Cardiac septum (tissue), 1 donor: ENCODE data around the gene ZNF688. TPM values are rescaled to one million over a fixed set of nuclear protein-coding genes. Genes with fewer than 3 reads are reported as not detected.
A peak's percentile ranks its signal among the peaks of the same experiment; 100 is the strongest.
"Not testable (repeated sequence)": the region's sequence is repeated elsewhere in the genome, so short reads cannot be mapped to it uniquely, and the experiment has no call there.

ENCODE experiments used
- DNase-seq: peaks from one replicate; pipeline ENCODE4 v3.0.0-alpha.2; 2020; ENCODE audit warnings: low spot score
- intact Hi-C: fragments of 100-400 bp; cut with DNase I; formaldehyde crosslinking; loops from one replicate; pipeline ENCODE4 v1.14.0; 2022
- total RNA-seq: library from RNA; stranded (reverse); fragmentation: NEBNext Ultra II Directional; extraction: Animal tissue kit (Norgen Biotek cat#: 25700); gene quantifications from one replicate; pipeline ENCODE4 v1.2.1, GENCODE V29; 2021
- donor health status: DM: no; HTN: no; CAD: no.

The ZNF688 gene
- total RNA-seq, 1 donor from 2014 or later: 12.1 TPM

- intact Hi-C loops, DNase-seq: not testable (repeated sequence)
Measured at GRCh38 chr16:30589582-30589981, 18.1 kb upstream of the ZNF688 start.

GRCh38 chr16:30588651-30589050 lies 17.1 kb upstream of the ZNF688 start:
- intact Hi-C loops: no loop called here

GRCh38 chr16:30585400-30586191 lies 14.1 kb upstream of the ZNF688 start, which contains the start of gene ZNF785:
Gene ZNF785 (minus strand): TSS chr16:30585697. CDS start chr16:30585611, 86 bp downstream.
- DNase-seq: peak; percentile 98
- intact Hi-C loops: loop anchor here (1.0 to 2.0 kb wide), 3 partner anchors 13 to 51 kb away; partner anchors contain the start of gene ZNF747

More at GRCh38 chr16:30588651-30589050, 17.1 kb upstream of the ZNF688 start:
- DNase-seq: no peak

- intact Hi-C loops: loop anchor here (1.0 to 2.0 kb wide), 3 partner anchors 13 to 50 kb away; partner anchors contain the start of gene ZNF747
- no peak for DNase-seq
Measured at GRCh38 chr16:30585022-30585399, 13.5 kb upstream of the ZNF688 start.

- intact Hi-C loops: no loop called here
- no peak for DNase-seq
Measured at GRCh38 chr16:30582611-30583340, 11.3 kb upstream of the ZNF688 start.

GRCh38 chr16:30581457-30581856 lies 9.9 kb upstream of the ZNF688 start:
- DNase-seq: no peak
- intact Hi-C loops: no loop called here

GRCh38 chr16:30574678-30575077 lies 3.2 kb upstream of the ZNF688 start:
- DNase-seq: no peak
- intact Hi-C loops: loop anchor here (5.0 kb wide), 1 partner anchor 58 kb away; no protein-coding TSS in a partner anchor

- DNase-seq: no peak
- intact Hi-C loops: loop anchor here (1.0 to 5.0 kb wide), 2 partner anchors 13 to 61 kb away; partner anchors contain the start of gene ZNF764
Measured at GRCh38 chr16:30570636-30571444, 674 bp downstream of the ZNF688 start.

GRCh38 chr16:30569746-30570635 lies 1.5 kb downstream of the ZNF688 start:
- intact Hi-C loops: loop anchor here (5.0 kb wide), 1 partner anchor 62 kb away; no protein-coding TSS in a partner anchor
- no peak for DNase-seq

- DNase-seq: no peak
- intact Hi-C loops: no loop called here
Measured at GRCh38 chr16:30569281-30569680, 2.2 kb downstream of the ZNF688 start.

GRCh38 chr16:30567991-30568638 lies 3.4 kb downstream of the ZNF688 start:
- intact Hi-C loops: no loop called here
- no peak for DNase-seq

GRCh38 chr16:30567160-30567990 lies 4.1 kb downstream of the ZNF688 start:
- no peak for DNase-seq
- intact Hi-C loops: no loop called here

GRCh38 chr16:30566531-30566930 lies 5.0 kb downstream of the ZNF688 start:
- intact Hi-C loops: no loop called here
- no peak for DNase-seq

- no peak for DNase-seq
- intact Hi-C loops: no loop called here
Measured at GRCh38 chr16:30565984-30566383, 5.5 kb downstream of the ZNF688 start.

GRCh38 chr16:30565526-30565925 lies 6.0 kb downstream of the ZNF688 start:
- DNase-seq: no peak
- intact Hi-C loops: no loop called here

- intact Hi-C loops: no loop called here
- DNase-seq: no peak
Measured at GRCh38 chr16:30562021-30562420, 9.5 kb downstream of the ZNF688 start.

- intact Hi-C loops: no loop called here
Measured at GRCh38 chr16:30561089-30561816, 10.3 kb downstream of the ZNF688 start.

More at GRCh38 chr16:30561089-30561816, 10.3 kb downstream of the ZNF688 start:
- DNase-seq: peak; percentile 80
